HepG2 (cell line): ENCODE results near the gene UNC93A. TPM values are rescaled to one million over a fixed set of nuclear protein-coding genes. Genes with fewer than 3 reads are reported as not detected.

ENCODE experiments used
- ATF1 ChIP-seq: IDR thresholded peaks from 2 replicates; pipeline ENCODE4 v1.6.1; 2016; ENCODE audit warnings: mild to moderate bottlenecking, control low read depth
- CBX5 ChIP-seq: sonication (generic); formaldehyde crosslinking; IDR thresholded peaks from 2 replicates; pipeline ENCODE4 v1.4.0; 2020; ENCODE audit warnings: missing genetic modification reagents, borderline replicate concordance
- CHD4 ChIP-seq: fragments of 200-600 bp; sonication (generic); IDR thresholded peaks from 2 replicates; pipeline ENCODE4 v1.7.0; 2017; ENCODE audit warnings: mild to moderate bottlenecking, low read length, borderline replicate concordance
- JUN ChIP-seq: sonication (generic); formaldehyde crosslinking; IDR thresholded peaks from 2 replicates; pipeline ENCODE4 v1.4.0; 2020; ENCODE audit warnings: mild to moderate bottlenecking, missing genetic modification reagents
- MAFK ChIP-seq, 2 experiments: IDR thresholded peaks in 1 of 2; conservative IDR thresholded peaks in 1 of 2; 2 replicates each; pipeline ENCODE4 v1.6.1; 2011; ENCODE audit warnings: improper control_type of control experiment in 2 of 2, low read length in 2 of 2
- SCMH1 ChIP-seq: sonication (generic); formaldehyde crosslinking; IDR thresholded peaks from 2 replicates; pipeline ENCODE4 v1.9.0; 2021; ENCODE audit warnings: missing genetic modification reagents, mild to moderate bottlenecking, borderline replicate concordance
- TGIF2 ChIP-seq: IDR thresholded peaks from 2 replicates; pipeline ENCODE4 v1.6.1; 2016; ENCODE audit warnings: control low read depth, missing compliant biosample characterization
- YEATS2 ChIP-seq: sonication (generic); formaldehyde crosslinking; IDR thresholded peaks from 2 replicates; pipeline ENCODE4 v1.4.0; 2020; ENCODE audit warnings: missing genetic modification reagents, borderline replicate concordance
- ZKSCAN5 ChIP-seq: sonication (generic); formaldehyde crosslinking; IDR thresholded peaks from 2 replicates; pipeline ENCODE4 v1.5.1; 2020; ENCODE audit warnings: mild to moderate bottlenecking, missing genetic modification reagents
- ZNF34 ChIP-seq: sonication (generic); formaldehyde crosslinking; IDR thresholded peaks from 2 replicates; pipeline ENCODE4 v1.4.0; 2020; ENCODE audit warnings: mild to moderate bottlenecking, missing genetic modification reagents, borderline replicate concordance
- ZNF354B ChIP-seq: sonication (generic); formaldehyde crosslinking; IDR thresholded peaks from 2 replicates; pipeline ENCODE4 v1.8.0; 2022; ENCODE audit warnings: mild to moderate bottlenecking, missing genetic modification reagents
- polyA plus RNA-seq, 8 experiments: library from polyadenylated mRNA; depleted of rRNA in 3 of 8; stranded (reverse) in 7 of 8; unstranded in 1 of 8; fragments of >200 nt; fragmentation: Illumina TruSeq in 4 of 8; extraction: Trizol in 4 of 8; gene quantifications; 2 replicates each; pipeline versions ENCODE4 v1.2.1 to v1.2.3, GENCODE V29; 2011 to 2016; ENCODE audit warnings: low read depth in 4 of 8, missing spikeins in 1 of 8, mixed read lengths in 1 of 8; ENCODE audit not compliant: insufficient read depth in 1 of 8
- total RNA-seq, 5 experiments: library from RNA; depleted of rRNA; stranded (reverse); fragments of >200 nt; fragmentation: Illumina TruSeq; extraction: Trizol; gene quantifications; 2 replicates each; pipeline ENCODE4 v1.2.3, GENCODE V29; 2016; ENCODE audit warnings: low read depth in 1 of 5
- TF ChIP-seq, protein P1 (sequence below): sonication (generic); formaldehyde crosslinking; IDR thresholded peaks from 2 replicates; pipeline ENCODE4 v1.4.0; 2020; ENCODE audit warnings: missing genetic modification reagents
- TF ChIP-seq, protein P2 (sequence below): sonication (generic); formaldehyde crosslinking; conservative IDR thresholded peaks from 2 replicates; pipeline ENCODE4 v1.4.0; 2020; ENCODE audit warnings: mild to moderate bottlenecking, missing genetic modification reagents, moderate library complexity
- TF ChIP-seq, protein P3 (sequence below): fragments of 450-650 bp; IDR thresholded peaks from 2 replicates; pipeline ENCODE4 v1.6.1; 2016
- TF ChIP-seq, protein P4 (sequence below): IDR thresholded peaks from 2 replicates; pipeline ENCODE4 v1.6.1; 2016; ENCODE audit warnings: control low read depth
- TF ChIP-seq, protein P5 (sequence below): sonication (generic); formaldehyde crosslinking; IDR thresholded peaks from 2 replicates; pipeline ENCODE4 v1.8.0; 2022; ENCODE audit warnings: mild to moderate bottlenecking, missing genetic modification reagents, moderate library complexity

UNC93A gene
- total and polyA plus RNA-seq, 2 of the 13 experiments (the other 11 are each of a cell fraction or from before 2014, with no cell fraction given), result 11.0 to 42.7 TPM

DNA sequence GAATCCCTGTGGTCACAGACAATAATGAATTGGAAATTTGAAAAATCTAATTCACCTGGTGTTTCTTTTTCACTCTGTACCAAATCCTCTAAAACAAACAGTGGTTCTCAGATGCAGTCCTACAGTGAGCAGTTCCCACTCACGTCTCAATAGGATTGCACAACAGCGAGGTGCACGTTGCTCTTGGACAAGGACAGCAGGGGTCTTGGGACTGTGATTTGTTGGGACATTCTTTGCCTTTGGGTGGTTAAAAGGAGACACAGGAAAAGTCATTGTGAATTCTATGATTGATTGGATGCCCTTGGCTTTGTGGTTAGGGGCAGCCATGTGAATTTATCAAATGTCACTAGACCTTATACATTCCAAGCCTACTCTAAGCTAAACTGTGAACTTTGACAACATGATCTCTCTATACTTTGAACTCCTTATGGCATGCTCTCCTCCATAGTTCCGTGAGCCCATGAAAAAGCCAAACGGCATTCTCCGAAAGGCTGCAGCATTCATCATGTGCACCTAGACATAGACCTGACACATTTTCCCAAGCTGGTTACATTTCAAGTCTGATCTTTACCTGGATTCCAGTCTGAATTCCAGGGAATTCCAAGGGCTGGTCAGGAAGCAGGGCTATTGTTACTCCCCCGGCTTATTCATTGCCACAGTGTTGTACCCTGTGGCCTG, 647 bp downstream of the UNC93A start (continued):
- TF ChIP-seq, protein P1, sequence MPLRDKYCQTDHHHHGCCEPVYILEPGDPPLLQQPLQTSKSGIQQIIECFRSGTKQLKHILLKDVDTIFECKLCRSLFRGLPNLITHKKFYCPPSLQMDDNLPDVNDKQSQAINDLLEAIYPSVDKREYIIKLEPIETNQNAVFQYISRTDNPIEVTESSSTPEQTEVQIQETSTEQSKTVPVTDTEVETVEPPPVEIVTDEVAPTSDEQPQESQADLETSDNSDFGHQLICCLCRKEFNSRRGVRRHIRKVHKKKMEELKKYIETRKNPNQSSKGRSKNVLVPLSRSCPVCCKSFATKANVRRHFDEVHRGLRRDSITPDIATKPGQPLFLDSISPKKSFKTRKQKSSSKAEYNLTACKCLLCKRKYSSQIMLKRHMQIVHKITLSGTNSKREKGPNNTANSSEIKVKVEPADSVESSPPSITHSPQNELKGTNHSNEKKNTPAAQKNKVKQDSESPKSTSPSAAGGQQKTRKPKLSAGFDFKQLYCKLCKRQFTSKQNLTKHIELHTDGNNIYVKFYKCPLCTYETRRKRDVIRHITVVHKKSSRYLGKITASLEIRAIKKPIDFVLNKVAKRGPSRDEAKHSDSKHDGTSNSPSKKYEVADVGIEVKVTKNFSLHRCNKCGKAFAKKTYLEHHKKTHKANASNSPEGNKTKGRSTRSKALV (CRISPR knock-in tag), result no peak
- TF ChIP-seq JUN (CRISPR knock-in tag), result no peak
- TF ChIP-seq, protein P2, sequence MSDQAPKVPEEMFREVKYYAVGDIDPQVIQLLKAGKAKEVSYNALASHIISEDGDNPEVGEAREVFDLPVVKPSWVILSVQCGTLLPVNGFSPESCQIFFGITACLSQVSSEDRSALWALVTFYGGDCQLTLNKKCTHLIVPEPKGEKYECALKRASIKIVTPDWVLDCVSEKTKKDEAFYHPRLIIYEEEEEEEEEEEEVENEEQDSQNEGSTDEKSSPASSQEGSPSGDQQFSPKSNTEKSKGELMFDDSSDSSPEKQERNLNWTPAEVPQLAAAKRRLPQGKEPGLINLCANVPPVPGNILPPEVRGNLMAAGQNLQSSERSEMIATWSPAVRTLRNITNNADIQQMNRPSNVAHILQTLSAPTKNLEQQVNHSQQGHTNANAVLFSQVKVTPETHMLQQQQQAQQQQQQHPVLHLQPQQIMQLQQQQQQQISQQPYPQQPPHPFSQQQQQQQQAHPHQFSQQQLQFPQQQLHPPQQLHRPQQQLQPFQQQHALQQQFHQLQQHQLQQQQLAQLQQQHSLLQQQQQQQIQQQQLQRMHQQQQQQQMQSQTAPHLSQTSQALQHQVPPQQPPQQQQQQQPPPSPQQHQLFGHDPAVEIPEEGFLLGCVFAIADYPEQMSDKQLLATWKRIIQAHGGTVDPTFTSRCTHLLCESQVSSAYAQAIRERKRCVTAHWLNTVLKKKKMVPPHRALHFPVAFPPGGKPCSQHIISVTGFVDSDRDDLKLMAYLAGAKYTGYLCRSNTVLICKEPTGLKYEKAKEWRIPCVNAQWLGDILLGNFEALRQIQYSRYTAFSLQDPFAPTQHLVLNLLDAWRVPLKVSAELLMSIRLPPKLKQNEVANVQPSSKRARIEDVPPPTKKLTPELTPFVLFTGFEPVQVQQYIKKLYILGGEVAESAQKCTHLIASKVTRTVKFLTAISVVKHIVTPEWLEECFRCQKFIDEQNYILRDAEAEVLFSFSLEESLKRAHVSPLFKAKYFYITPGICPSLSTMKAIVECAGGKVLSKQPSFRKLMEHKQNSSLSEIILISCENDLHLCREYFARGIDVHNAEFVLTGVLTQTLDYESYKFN (CRISPR knock-in tag), result no peak
- TF ChIP-seq SCMH1, result no peak
- TF ChIP-seq MAFK (conservative IDR thresholded peaks at IDR 0.05 in 1 of 2, IDR thresholded peaks at IDR 0.05 in 1 of 2; ENCODE audit: low read length in 2 of 2), result no peak
- no peak for TF ChIP-seq CBX5 (CRISPR knock-in tag)
- TF ChIP-seq TGIF2, result no peak
- TF ChIP-seq ZNF354B (CRISPR knock-in tag), result no peak; the same call in 1 of the 2 replicates
- peak; percentile 58; the same call in 1 of the 2 replicates for TF ChIP-seq ATF1
- 0 out of 2 replicates have a peak, but pooled peaks have one; percentile 9 for TF ChIP-seq CHD4
- TF ChIP-seq YEATS2 (CRISPR knock-in tag), result no peak; the same call in 1 of the 2 replicates
- TF ChIP-seq ZKSCAN5, result no peak
- TF ChIP-seq ZNF34 (CRISPR knock-in tag), result no peak
- TF ChIP-seq, protein P3, sequence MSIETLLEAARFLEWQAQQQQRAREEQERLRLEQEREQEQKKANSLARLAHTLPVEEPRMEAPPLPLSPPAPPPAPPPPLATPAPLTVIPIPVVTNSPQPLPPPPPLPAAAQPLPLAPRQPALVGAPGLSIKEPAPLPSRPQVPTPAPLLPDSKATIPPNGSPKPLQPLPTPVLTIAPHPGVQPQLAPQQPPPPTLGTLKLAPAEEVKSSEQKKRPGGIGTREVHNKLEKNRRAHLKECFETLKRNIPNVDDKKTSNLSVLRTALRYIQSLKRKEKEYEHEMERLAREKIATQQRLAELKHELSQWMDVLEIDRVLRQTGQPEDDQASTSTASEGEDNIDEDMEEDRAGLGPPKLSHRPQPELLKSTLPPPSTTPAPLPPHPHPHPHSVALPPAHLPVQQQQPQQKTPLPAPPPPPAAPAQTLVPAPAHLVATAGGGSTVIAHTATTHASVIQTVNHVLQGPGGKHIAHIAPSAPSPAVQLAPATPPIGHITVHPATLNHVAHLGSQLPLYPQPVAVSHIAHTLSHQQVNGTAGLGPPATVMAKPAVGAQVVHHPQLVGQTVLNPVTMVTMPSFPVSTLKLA, result no peak
- TF ChIP-seq, protein P4, sequence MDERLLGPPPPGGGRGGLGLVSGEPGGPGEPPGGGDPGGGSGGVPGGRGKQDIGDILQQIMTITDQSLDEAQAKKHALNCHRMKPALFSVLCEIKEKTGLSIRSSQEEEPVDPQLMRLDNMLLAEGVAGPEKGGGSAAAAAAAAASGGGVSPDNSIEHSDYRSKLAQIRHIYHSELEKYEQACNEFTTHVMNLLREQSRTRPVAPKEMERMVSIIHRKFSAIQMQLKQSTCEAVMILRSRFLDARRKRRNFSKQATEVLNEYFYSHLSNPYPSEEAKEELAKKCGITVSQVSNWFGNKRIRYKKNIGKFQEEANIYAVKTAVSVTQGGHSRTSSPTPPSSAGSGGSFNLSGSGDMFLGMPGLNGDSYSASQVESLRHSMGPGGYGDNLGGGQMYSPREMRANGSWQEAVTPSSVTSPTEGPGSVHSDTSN, result no peak
- TF ChIP-seq, protein P5, sequence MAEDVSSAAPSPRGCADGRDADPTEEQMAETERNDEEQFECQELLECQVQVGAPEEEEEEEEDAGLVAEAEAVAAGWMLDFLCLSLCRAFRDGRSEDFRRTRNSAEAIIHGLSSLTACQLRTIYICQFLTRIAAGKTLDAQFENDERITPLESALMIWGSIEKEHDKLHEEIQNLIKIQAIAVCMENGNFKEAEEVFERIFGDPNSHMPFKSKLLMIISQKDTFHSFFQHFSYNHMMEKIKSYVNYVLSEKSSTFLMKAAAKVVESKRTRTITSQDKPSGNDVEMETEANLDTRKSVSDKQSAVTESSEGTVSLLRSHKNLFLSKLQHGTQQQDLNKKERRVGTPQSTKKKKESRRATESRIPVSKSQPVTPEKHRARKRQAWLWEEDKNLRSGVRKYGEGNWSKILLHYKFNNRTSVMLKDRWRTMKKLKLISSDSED (CRISPR knock-in tag), result no peak
